Skeletal muscle tissue (tissue), 4 donors: ENCODE data around the gene UPF3B. TPM values are rescaled to one million over a fixed set of nuclear protein-coding genes. Genes with fewer than 3 reads are reported as not detected.
"Not testable (repeated sequence)": the region's sequence is repeated elsewhere in the genome, so short reads cannot be mapped to it uniquely, and the experiment has no call there.

Experiments used
- H3K27ac ChIP-seq: one replicate; pipeline ENCODE4 v1.7.0; 2013; ENCODE audit warnings: mild to moderate bottlenecking, low read depth, low read length, inconsistent platforms
- H3K27me3 ChIP-seq, 3 donors: one replicate each; pipeline ENCODE4 v1.7.0; 2013; ENCODE audit warnings: low read length in 3 of 3; ENCODE audit not compliant: control insufficient read depth in 3 of 3, insufficient read depth in 3 of 3
- H3K36me3 ChIP-seq, 3 donors: one replicate each; pipeline ENCODE4 v1.7.0; 2013; ENCODE audit warnings: low read length in 3 of 3; ENCODE audit not compliant: control insufficient read depth in 3 of 3, insufficient read depth in 3 of 3
- H3K4me1 ChIP-seq, 3 donors: one replicate each; pipeline ENCODE4 v1.7.0; 2013; ENCODE audit warnings: low read length in 3 of 3, mild to moderate bottlenecking in 3 of 3; ENCODE audit not compliant: control insufficient read depth in 3 of 3, insufficient read depth in 3 of 3
- H3K4me3 ChIP-seq, 3 donors: one replicate each; pipeline ENCODE4 v1.7.0; 2013; ENCODE audit warnings: low read length in 3 of 3
- H3K9ac ChIP-seq, 3 donors: one replicate each; pipeline ENCODE4 v1.7.0; 2013; ENCODE audit warnings: low read length in 3 of 3, mild to moderate bottlenecking in 3 of 3, moderate library complexity in 2 of 3, low read depth in 1 of 3
- H3K9me3 ChIP-seq, 3 donors: one replicate each; pipeline ENCODE4 v1.7.0; 2013; ENCODE audit warnings: low read length in 3 of 3; ENCODE audit not compliant: control insufficient read depth in 3 of 3
- total RNA-seq: library from RNA; depleted of rRNA; stranded (reverse); fragments of >200 nt; gene quantifications from one replicate; pipeline ENCODE4 v1.2.3, GENCODE V29; 2014
- donor health status: Osteomylitis.

The UPF3B gene
- total RNA-seq, 1 donor from 2014 or later, result 1.6 TPM

- H3K9ac ChIP-seq, result no peak overlapping the region
- no peaks in the 10 kb centered on the region for H3K27me3 ChIP-seq
- peaks cover 0 to 2% (median 2%) of the 10 kb centered on the region in 3 donors for H3K36me3 ChIP-seq
- H3K27ac ChIP-seq, result no peak overlapping the region
- H3K9me3 ChIP-seq, result no peaks in the 10 kb centered on the region
- H3K4me1 ChIP-seq, result no peaks in the 10 kb centered on the region
- H3K4me3 ChIP-seq, result no peak overlapping the region
Measured at GRCh38 chrX:119826399-119826959, 26.3 kb downstream of the UPF3B start.

GRCh38 chrX:119824221-119824620 is 28.5 kb downstream of the UPF3B start:
- H3K36me3 ChIP-seq, H3K4me3 ChIP-seq, H3K27ac ChIP-seq, H3K9ac ChIP-seq, H3K9me3 ChIP-seq, H3K4me1 ChIP-seq, H3K27me3 ChIP-seq: not testable (repeated sequence)

GRCh38 chrX:119821703-119822102 is 31.1 kb downstream of the UPF3B start:
- H3K9me3 ChIP-seq, H3K4me1 ChIP-seq, H3K27me3 ChIP-seq, H3K9ac ChIP-seq, H3K27ac ChIP-seq, H3K4me3 ChIP-seq, H3K36me3 ChIP-seq: not testable (repeated sequence)

- Histone ChIP-seq H3K4me3 (no peak overlapping the region), H3K9ac (no peak overlapping the region), H3K9me3 (no peaks in the 10 kb centered on the region), H3K27ac (no peak overlapping the region), H3K27me3 (no peaks in the 10 kb centered on the region), H3K4me1 (no peaks in the 10 kb centered on the region), H3K36me3 (no peaks in the 10 kb centered on the region)
Measured at GRCh38 chrX:119817130-119817690, 35.6 kb downstream of the UPF3B start.

GRCh38 chrX:119816300-119816699 is 36.5 kb downstream of the UPF3B start:
- H3K4me3 ChIP-seq, result no peak overlapping the region
- H3K36me3 ChIP-seq, result no peaks in the 10 kb centered on the region
- no peak overlapping the region for H3K9ac ChIP-seq
- H3K9me3 ChIP-seq, result no peaks in the 10 kb centered on the region
- no peaks in the 10 kb centered on the region for H3K27me3 ChIP-seq
- no peaks in the 10 kb centered on the region for H3K4me1 ChIP-seq
- H3K27ac ChIP-seq, result no peak overlapping the region

GRCh38 chrX:119809185-119809666 is 43.5 kb downstream of the UPF3B start:
- Histone ChIP-seq H3K27ac (no peak overlapping the region), H3K9me3 (no peaks in the 10 kb centered on the region), H3K4me3 (no peak overlapping the region), H3K27me3 (no peaks in the 10 kb centered on the region), H3K36me3 (no peaks in the 10 kb centered on the region), H3K4me1 (no peaks in the 10 kb centered on the region), H3K9ac (no peak overlapping the region)

- not testable (repeated sequence) for H3K9me3 ChIP-seq, H3K4me1 ChIP-seq, H3K4me3 ChIP-seq, H3K27me3 ChIP-seq, H3K36me3 ChIP-seq, H3K27ac ChIP-seq, H3K9ac ChIP-seq
Measured at GRCh38 chrX:119808461-119808860, 44.3 kb downstream of the UPF3B start.

- H3K27ac ChIP-seq, result no peak overlapping the region
Measured at GRCh38 chrX:119802546-119802945, 50.2 kb downstream of the UPF3B start.

GRCh38 chrX:119801253-119802221 is 51.2 kb downstream of the UPF3B start:
- H3K9me3 ChIP-seq, result no peaks in the 10 kb centered on the region
- H3K27me3 ChIP-seq, result no peaks in the 10 kb centered on the region
- H3K4me1 ChIP-seq, result no peaks in the 10 kb centered on the region
- H3K36me3 ChIP-seq, result no peaks in the 10 kb centered on the region
- no peak overlapping the region for H3K4me3 ChIP-seq
- H3K27ac ChIP-seq, result no peak overlapping the region
- H3K9ac ChIP-seq, result no peak overlapping the region

More at GRCh38 chrX:119802546-119802945, 50.2 kb downstream of the UPF3B start:
- Histone ChIP-seq H3K4me1 (no peaks in the 10 kb centered on the region), H3K27me3 (no peaks in the 10 kb centered on the region), H3K9me3 (no peaks in the 10 kb centered on the region), H3K36me3 (no peaks in the 10 kb centered on the region), H3K4me3 (no peak overlapping the region), H3K9ac (no peak overlapping the region)
